ENCODE data around the gene TOX2.

Gene TOX2

DNA sequence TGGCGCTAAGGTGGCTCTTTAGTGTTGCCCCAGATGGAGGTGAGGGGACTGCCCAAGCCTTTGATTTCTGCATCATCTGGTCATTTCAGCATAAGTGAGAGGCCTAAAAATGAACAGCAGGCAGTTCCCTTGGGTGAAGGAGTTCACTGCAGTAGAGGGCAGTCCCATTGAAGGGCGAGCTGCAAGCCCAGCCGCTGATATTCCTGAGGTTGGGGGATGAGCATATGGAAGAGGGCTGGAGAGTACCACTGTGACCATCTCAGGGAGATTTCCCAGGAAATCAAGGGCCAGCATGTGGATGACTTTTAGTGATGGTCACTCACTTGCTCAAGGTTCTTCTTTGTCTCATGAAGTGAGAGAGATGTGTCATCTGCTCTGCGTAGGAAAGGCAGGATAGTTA lies 9.3 kb downstream of the TOX2 start:
- Mint-ChIP-seq H3K9me3 (no peaks in the 10 kb centered on the region), H3K27me3 (ENCODE audit: low read depth) (peaks cover 84% of the 10 kb centered on the region), H3K4me3 (no peak overlapping the region), H3K27ac (no peak overlapping the region), H3K4me1 (peaks cover 10% of the 10 kb centered on the region), H3K36me3 (ENCODE audit: low read depth) (no peaks in the 10 kb centered on the region)
- TF ChIP-seq, protein P1, sequence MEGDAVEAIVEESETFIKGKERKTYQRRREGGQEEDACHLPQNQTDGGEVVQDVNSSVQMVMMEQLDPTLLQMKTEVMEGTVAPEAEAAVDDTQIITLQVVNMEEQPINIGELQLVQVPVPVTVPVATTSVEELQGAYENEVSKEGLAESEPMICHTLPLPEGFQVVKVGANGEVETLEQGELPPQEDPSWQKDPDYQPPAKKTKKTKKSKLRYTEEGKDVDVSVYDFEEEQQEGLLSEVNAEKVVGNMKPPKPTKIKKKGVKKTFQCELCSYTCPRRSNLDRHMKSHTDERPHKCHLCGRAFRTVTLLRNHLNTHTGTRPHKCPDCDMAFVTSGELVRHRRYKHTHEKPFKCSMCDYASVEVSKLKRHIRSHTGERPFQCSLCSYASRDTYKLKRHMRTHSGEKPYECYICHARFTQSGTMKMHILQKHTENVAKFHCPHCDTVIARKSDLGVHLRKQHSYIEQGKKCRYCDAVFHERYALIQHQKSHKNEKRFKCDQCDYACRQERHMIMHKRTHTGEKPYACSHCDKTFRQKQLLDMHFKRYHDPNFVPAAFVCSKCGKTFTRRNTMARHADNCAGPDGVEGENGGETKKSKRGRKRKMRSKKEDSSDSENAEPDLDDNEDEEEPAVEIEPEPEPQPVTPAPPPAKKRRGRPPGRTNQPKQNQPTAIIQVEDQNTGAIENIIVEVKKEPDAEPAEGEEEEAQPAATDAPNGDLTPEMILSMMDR (IDR thresholded peaks at IDR 0.05; ENCODE audit: unreplicated experiment in 3 of 3): no peak

DNA sequence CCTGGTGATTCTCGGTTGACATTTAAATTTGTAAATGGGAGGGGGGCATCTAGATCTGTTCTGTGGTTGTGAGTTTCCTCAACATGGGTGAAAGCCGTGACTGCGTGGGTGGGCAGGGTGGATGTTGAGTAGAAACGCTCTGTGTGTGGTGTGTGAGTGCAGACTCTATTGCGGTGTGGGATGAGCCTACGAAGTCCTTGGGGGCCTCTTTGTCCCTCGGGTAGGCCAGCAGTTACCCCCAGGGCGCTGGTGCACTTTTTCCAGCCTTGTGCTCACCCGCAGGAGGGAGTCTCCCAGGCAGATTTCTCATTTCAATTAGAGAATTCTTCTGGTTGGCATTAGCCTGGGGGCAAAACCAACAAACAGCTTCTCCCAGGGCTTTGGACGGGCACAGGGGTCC lies 10.6 kb downstream of the TOX2 start:
- Mint-ChIP-seq H3K4me1 (peaks cover 10% of the 10 kb centered on the region), H3K4me3 (no peak overlapping the region), H3K9me3 (no peaks in the 10 kb centered on the region), H3K27ac (no peak overlapping the region), H3K36me3 (ENCODE audit: low read depth) (no peaks in the 10 kb centered on the region), H3K27me3 (ENCODE audit: low read depth) (peaks cover 75% of the 10 kb centered on the region)
- TF ChIP-seq, protein P1 (IDR thresholded peaks at IDR 0.05; ENCODE audit: unreplicated experiment in 3 of 3): no peak

DNA sequence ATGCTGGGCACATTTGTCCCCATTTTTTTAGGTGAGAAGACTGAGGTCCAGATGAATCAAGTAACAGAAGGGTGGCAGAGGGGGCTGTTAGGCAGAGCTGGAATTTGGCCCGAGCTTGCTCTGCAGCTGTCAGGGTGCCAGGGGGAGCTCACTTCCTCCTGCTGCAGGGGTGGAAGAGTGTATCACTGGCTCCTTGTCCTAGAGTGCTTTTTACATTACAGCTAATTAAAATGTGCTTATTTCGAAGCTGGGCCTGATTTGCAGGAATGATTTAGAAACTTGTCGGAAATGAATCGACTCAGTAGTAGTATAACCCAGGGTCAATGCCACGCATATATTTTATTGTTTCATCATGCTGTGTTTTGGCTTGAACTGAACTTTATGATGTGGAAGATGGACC lies 11.1 kb downstream of the TOX2 start:
- H3K9me3 Mint-ChIP-seq: no peaks in the 10 kb centered on the region
- TF ChIP-seq, protein P1 (IDR thresholded peaks at IDR 0.05; ENCODE audit: unreplicated experiment in 3 of 3): no peak
- no peak overlapping the region for H3K4me3 Mint-ChIP-seq
- no peak overlapping the region for H3K27ac Mint-ChIP-seq
- peaks cover 10% of the 10 kb centered on the region for H3K4me1 Mint-ChIP-seq
- H3K36me3 Mint-ChIP-seq (ENCODE audit: low read depth): no peaks in the 10 kb centered on the region
- peaks cover 69% of the 10 kb centered on the region for H3K27me3 Mint-ChIP-seq (ENCODE audit: low read depth)

DNA sequence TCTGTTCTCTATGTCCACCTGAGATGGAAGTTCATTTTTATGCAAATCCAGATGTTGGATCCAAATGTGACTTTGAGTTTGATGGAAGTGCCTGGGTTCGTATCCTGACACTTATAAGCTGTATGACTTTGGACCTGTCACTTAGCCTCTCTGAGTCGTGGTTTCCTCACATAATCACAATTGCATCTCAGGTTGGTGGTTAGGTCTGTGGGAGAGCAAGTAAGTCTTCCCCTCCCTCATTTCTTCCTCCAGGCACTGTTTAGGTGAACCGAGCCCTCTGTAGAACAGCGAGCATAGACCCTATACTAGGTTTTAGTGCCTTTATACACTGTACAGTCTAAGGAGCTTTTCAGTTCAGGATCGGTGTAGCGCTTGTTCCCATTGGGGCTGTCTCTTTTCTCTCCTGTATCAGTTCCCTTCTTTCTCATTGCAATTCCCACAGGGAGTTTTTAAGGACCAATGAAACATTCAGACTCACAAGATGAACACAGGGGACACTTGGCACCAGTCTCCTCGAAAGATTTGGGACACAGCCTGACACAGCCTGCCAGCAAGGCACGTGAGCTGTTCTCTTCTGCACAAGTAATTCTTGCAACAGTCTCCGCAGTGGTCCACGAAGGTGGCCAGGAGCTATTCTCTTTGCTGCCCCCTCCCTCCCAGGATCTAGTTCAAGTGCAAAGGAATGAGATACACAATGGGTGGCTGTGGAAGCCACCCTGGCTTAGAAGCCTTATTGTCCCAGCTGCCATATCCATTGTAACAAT lies 11.8 kb downstream of the TOX2 start:
- Mint-ChIP-seq H3K27me3 (ENCODE audit: low read depth) (peaks cover 65% of the 10 kb centered on the region), H3K27ac (no peak overlapping the region), H3K4me1 (peaks cover 10% of the 10 kb centered on the region), H3K4me3 (no peak overlapping the region), H3K9me3 (no peaks in the 10 kb centered on the region), H3K36me3 (ENCODE audit: low read depth) (no peaks in the 10 kb centered on the region)
- TF ChIP-seq, protein P1 (IDR thresholded peaks at IDR 0.05; ENCODE audit: unreplicated experiment in 3 of 3): no peak

DNA sequence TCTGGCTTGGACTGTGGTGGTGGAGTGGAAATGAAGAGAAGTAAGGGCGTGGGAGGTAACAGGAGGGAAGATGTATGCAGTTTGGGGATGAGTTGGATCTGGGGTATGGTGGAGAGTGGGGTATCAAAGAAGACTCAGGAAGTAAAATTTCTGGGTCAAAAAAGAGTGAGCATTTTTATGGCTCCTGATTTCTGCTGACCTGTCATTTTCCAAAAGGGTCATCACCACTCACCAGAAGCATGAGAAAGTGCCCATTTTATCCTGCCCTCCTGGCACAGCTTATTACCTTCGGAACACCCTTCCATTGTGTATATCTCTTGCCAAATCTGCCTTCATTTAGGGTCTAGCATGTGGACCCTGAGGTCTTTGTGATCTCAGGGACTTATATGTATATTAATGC lies 17.3 kb downstream of the TOX2 start:
- H3K27ac Mint-ChIP-seq: no peak overlapping the region
- H3K4me3 Mint-ChIP-seq: no peak overlapping the region
- H3K4me1 Mint-ChIP-seq: no peaks in the 10 kb centered on the region
- peaks cover 43% of the 10 kb centered on the region for H3K27me3 Mint-ChIP-seq (ENCODE audit: low read depth)
- no peaks in the 10 kb centered on the region for H3K36me3 Mint-ChIP-seq (ENCODE audit: low read depth)
- H3K9me3 Mint-ChIP-seq: no peaks in the 10 kb centered on the region
- TF ChIP-seq, protein P1 (IDR thresholded peaks at IDR 0.05; ENCODE audit: unreplicated experiment in 3 of 3): no peak

DNA sequence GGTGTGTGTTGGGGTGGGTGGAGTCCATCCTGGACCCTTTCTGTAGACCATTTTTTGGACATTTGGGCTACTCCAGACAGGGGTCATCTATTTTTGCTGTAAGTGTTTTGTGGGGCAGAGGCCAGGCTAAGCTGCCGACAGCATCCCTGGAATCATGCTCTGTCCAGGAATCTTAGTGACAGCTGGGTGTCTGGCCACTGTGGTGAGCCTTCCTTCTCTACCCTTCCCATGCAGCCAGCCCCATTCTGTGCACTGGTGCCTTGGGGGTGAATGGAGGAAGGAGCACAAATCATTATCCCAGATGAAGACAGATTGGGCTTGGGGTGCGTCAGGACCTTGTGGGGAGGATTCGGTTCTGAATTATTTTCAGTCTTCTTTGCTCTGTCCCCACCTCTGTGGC lies 20.2 kb downstream of the TOX2 start:
- peaks cover 5% of the 10 kb centered on the region for H3K4me1 Mint-ChIP-seq
- H3K36me3 Mint-ChIP-seq (ENCODE audit: low read depth): no peaks in the 10 kb centered on the region
- TF ChIP-seq, protein P1 (IDR thresholded peaks at IDR 0.05; ENCODE audit: unreplicated experiment in 3 of 3): no peak
- H3K4me3 Mint-ChIP-seq: no peak overlapping the region
- peaks cover 32% of the 10 kb centered on the region for H3K27me3 Mint-ChIP-seq (ENCODE audit: low read depth)
- no peaks in the 10 kb centered on the region for H3K9me3 Mint-ChIP-seq
- no peak overlapping the region for H3K27ac Mint-ChIP-seq
